ENCODE measurements around the gene PRIMA1.
"Not testable (repeated sequence)": the region's sequence is repeated elsewhere in the genome, so short reads cannot be mapped to it uniquely, and the experiment has no call there.

The PRIMA1 gene

DNA sequence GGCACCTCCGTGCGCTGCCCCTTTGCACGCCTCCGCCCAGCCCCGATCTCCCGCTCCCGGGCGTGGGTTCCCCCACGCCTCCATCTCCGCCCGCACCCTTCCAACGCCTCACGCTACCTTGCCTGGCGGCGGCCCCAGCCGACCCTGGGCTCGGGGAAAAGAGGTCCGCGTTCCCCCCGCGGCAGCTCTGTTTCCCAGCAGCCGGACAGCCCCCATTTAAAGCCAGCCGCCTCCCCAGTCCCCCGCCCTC is at the start of gene PRIMA1:
TSS of gene PRIMA1 (minus strand) at position 193 of the 250 bp plus-strand sequence. CDS start 767 bp downstream, outside the sequence.
- DNase-seq (ENCODE audit: low read depth): no peak

GRCh38 chr14:93834699-93835371 is 46.5 kb upstream of the PRIMA1 start:
- no peak for DNase-seq (ENCODE audit: low read depth)

GRCh38 chr14:93832665-93833064 is 44.4 kb upstream of the PRIMA1 start:
- DNase-seq (ENCODE audit: low read depth): no peak

- DNase-seq (ENCODE audit: low read depth): no peak
Observed at GRCh38 chr14:93832081-93832480, 43.8 kb upstream of the PRIMA1 start.

- no peak for DNase-seq (ENCODE audit: low read depth)
Observed at GRCh38 chr14:93830753-93831461, 42.6 kb upstream of the PRIMA1 start.

GRCh38 chr14:93829839-93830481 is 41.7 kb upstream of the PRIMA1 start:
- no peak for DNase-seq (ENCODE audit: low read depth)

DNA sequence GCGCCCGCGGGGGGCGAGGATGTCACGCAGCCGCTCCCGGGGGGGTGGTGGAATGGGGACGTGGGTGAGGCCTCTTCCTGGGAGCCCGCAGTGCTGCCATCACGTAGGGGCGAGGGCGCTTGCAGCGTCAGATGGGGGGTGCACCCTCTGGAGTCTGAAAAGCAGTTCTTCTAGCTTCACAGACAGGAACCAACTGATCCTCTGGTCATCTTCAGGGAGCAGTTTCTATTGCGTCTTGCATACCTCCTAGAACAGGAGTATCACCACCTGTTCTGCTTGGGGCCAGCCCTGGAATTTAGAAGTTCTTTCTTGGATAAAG is 36.9 kb upstream of the PRIMA1 start:
- no peak for DNase-seq (ENCODE audit: low read depth)

- no peak for DNase-seq (ENCODE audit: low read depth)
Observed at GRCh38 chr14:93824518-93825234, 36.4 kb upstream of the PRIMA1 start.

- DNase-seq (ENCODE audit: low read depth): no peak
Observed at GRCh38 chr14:93824076-93824475, 35.8 kb upstream of the PRIMA1 start.

GRCh38 chr14:93821051-93821450 is 32.8 kb upstream of the PRIMA1 start:
- no peak for DNase-seq (ENCODE audit: low read depth)

DNA sequence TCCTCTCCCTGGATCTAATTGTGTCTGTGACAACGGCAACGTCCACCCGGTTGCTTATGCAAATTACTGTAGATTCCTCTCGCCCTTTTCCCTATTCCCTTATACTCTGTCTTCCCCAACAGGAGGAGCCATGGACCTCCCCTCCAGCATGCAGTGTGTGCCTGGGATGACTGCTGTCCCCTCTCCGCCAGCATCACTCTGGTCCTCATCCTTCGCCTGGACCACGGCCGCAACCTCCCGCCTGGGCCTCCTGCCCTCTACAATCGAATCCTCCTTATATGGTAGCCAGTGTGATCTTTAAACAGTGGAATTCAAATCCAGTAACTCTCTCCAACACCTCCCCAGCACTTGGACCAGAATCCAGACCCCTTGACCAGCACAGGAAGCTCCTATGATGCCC is 30.6 kb upstream of the PRIMA1 start:
- no peak for DNase-seq (ENCODE audit: low read depth)

DNA sequence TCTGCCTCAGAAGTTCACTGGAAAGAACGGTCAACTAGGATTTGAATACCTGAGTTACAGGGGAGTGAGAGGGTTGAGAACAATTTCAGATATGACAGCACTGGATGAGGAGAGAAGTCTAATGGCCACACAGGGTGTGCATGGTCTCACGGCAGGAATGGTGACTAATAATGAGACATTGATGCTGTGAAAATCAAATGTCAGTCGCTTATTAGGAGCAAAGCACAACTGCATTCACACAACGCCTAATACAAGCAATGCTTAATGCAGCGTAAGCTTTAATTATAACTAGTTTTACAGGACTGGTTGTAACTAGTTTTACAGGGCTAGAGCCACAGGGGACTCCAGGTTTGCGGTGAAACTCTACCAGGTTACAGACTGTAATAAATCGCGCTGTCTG is 23.4 kb upstream of the PRIMA1 start:
- no peak for DNase-seq (ENCODE audit: low read depth)

DNA sequence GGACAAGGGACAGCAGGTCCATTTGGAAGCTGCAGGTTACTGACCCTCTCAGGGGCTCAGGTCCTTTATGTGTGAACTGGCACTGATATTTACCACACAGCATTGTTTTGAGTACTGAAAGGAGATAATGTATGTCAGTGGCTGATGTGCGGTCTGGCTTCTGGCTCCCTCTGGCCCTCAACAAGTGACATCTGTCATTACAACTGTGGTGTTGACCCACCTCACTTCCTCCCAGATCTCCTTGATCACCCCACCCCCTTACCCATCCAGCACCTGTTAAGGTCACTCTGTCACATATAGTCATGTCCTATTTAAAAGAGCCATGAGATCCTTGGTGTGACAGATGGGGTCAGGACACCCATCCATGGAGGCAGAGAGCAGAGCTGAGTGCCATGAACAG is 22.7 kb upstream of the PRIMA1 start:
- no peak for DNase-seq (ENCODE audit: low read depth)

GRCh38 chr14:93809491-93810420 is 21.5 kb upstream of the PRIMA1 start:
- not testable (repeated sequence) for DNase-seq (ENCODE audit: low read depth)

DNA sequence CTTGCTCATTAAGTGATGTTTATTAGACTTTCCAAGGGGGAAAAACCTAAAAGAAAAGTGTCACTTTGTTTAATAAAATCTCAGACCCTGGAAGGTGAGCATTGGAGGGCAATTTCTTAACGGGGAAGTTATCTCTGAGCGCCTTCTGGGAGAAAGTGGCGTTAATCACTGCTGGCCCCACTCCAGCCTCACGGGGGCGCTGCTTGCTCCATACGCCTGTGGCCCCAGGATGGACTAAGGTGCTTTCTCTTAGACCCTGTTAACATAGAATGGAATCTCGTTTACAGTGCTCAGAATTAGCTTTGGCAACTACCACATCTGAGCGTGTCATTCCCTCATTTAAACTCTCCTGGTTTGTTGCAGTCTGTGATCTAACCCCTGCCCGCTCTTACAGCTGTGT is 16.4 kb upstream of the PRIMA1 start:
- no peak for DNase-seq (ENCODE audit: low read depth)

DNA sequence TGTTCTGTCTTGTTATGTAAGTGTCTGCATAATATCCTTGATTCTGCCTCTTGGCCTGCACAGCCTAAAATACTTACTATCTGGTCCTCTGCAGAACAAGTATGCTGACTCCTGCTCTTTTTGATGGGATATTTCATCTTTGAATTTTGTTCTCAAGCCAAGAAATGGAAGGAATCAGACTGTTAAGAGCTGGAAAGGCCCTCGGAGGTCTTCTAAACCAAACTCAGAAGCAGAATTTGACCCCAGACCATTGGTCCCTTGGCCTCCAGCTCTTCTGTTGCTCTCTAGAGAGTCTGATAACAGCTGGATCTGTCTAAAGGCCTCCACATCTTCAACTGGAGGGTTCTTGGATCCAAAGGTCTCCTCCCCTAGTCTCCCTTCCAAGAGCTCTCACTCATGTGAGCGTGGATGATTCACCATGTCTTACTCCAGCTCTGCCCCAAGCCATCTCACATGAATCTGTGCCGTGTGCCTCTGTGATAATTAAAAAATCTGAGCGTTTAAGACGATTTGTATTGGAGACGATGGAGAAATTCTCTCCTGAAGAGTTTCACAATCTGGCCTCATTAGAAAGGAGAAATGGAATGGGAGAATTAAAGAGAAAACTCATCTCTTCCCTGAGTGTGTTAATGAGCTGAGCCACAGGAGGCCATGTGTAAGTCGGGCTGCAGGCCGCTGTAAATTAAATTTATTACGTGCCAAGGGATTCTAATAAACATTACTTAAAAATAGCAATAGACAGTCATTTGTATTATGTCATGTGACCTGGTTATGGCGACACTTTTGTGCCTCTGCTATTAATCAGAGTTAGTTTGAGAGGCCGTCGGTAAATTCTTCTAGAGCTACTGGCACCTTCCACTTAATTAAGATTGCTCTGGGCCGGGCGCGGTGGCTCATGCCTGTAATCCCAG is 15.4 kb upstream of the PRIMA1 start:
- DNase-seq (ENCODE audit: low read depth): no peak

GRCh38 chr14:93799989-93800921 is 12.0 kb upstream of the PRIMA1 start:
- no peak for DNase-seq (ENCODE audit: low read depth)

DNA sequence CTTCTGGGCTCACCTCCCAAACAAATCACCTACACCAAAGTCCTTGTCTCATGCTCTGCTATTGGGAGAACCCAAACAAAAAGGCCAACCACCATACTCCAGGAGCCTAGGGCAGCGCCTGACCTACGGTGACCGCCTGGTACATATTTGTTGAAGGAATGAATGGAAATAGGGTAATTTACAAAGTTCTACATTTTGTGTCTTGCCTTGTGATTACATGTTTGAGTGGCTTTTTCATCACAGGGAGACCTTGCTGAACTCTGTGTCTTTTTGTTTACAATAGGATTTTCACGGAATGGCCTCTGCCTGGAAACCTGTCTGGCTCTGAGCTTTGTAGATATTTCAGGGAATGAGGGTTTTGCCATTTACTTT is 11.3 kb upstream of the PRIMA1 start:
- no peak for DNase-seq (ENCODE audit: low read depth)

DNA sequence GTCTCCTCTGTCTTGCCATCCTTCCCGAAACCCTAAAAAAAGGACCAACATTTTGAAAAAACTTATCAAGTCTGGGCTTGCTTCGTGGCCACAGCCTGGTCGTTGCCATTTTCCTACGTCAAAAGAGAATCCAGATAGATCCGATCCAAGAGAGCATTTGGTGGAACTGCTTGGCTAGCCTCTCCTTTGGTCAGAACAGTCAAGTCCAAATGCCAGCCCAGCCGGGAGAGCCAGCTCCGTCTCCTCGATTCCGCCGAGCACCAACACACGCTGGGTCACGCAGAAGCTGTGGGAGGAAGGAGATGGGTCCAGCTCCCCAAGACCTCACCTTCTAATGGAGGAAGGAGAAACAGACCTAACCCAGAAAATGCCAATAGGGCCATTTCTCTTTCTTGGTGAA is 9.3 kb upstream of the PRIMA1 start:
- DNase-seq (ENCODE audit: low read depth): no peak

GRCh38 chr14:93797071-93797470 is 8.8 kb upstream of the PRIMA1 start:
- DNase-seq (ENCODE audit: low read depth): no peak

Measured in iris pigment epithelial cell (primary cell).